Activated CD8-positive, alpha-beta memory T cell treated with anti-CD3 and anti-CD28 coated beads, Interleukin-2, amount 50 U/mL, for 24 hours (primary cell): Measurements from ENCODE around the gene NELL2.

ENCODE experiments used
- DNase-seq: peaks from one replicate; pipeline ENCODE4 v3.0.0-alpha.2; 2020; ENCODE audit errors: extremely low read depth

The NELL2 gene

DNA sequence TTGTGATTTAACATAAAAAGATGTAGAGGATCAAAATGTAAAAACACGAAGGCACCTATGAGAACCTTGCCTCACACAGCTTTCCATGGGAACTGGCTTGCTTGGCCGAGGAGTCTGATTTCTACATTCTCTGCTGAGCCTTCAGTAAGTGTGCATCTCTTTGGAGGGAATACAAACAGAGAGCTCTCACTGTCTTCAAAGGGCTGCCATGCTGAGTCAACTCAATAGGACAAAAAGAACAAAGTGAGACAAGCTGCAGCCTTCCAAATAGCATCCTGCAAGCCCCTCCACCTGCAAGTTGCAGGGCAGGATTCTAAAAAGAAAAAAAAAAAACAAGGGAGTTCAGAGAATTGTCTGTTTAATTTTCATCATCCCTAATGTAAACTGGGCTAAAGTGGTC lies 411.9 kb downstream of the NELL2 start:
- no peak for DNase-seq

DNA sequence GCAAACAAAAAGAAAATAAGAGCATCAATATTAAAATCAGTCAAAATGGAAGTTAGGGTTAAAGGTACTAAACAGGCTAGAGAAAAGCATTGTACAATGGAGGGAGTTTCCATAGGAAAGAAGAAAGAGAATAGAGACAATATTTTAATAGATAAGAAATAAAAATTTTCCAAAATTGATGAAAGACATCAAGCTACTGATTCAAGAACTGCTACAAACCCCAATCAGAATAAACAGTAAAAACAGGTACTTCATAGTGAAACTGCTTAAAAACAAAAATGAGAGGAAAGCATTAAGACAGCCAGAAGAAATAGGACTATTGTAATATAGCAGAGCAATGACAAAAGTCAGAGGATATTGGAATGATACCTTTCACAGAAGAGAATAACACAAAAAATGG lies 413.4 kb downstream of the NELL2 start:
- no peak for DNase-seq

DNA sequence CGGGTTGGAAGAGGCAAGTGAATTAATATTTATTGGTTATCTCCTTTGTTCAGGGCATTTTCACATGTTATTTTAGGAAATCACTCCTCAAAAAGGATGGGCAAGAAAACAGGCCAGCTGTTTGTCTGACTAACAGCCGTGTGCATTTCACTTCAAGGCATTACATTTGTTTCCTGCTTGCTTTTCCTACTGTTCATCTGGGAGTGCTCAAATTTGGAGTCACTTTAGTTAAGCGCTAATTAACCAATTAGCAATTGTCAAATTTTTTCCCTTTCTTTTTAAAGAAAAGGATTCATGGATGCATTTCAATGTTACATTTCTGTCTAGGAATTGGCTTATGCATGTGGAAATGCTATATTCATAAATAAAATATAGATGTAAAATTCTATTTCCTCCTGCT lies 415.9 kb downstream of the NELL2 start:
- DNase-seq = no peak

DNA sequence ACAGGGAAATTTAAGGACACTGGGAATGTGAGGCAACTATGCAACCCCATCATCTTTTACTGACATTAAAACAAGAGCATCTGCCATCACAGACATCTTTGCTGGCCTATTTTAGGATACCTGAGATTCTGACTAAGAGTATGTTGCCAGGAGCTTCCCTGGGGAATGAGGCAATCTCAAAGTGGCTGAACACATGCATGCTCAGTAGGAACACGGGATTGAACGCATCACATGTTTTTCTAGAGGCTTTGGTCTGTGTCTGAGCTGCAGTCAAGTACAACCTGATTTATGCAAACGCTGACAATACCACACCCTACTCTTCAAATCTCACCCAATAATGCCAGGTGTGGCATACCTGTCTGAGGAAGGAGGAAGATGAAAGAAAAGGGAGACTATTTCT lies 416.5 kb downstream of the NELL2 start:
- DNase-seq = no peak
